ENCODE results near the gene SLC7A14. TPM values are rescaled to one million over a fixed set of nuclear protein-coding genes. Genes with fewer than 3 reads are reported as not detected.

Gene SLC7A14
- total RNA-seq, 1 donor from 2014 or later, result 0.32 TPM

DNA sequence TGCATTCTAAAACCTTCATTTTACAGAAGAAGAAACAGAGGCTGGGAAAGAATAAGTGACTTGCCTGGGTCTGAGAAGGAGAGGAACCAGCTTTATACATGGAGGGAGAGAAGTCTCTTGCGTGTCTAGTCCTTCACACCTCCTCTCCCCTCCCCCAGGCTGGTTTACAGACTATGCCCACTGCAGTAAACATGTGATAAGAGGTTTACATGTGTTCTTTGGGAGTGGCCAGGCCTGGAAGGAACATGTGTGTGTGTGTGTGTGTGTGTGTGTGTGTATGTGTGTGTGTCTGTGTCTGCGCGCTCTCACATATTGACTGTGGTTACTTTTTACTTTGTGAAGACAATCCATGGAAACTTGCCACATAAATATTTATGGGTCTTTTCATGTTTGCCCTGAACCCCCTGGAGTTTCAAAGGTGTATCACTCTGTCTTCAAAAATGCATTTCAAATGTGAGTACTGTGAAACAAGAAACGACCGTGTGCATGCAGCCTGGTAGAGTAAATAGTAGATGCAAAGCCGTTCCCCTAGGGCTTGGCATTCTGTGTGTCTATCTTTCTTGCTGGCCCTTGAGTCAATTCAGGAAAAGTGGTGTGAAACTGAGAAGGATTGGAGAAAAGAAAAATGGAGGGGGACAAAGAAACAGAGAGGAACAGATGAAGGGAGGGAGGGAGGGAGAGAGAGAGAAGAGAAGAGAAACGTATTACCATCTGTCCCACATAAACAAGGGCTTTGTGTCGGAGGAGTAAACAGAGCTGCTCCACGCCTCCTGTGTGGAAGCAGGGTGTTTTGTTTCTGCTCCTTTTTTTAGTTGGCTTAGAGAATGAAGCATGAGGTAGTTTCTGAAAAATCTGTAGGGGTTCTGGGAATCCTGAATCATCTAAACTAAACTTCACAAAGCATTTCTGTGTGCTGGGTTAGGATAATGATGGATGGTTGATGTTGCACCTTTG lies 115.5 kb downstream of the SLC7A14 start:
- DNase-seq (ENCODE audit: low spot score), result no peak

DNA sequence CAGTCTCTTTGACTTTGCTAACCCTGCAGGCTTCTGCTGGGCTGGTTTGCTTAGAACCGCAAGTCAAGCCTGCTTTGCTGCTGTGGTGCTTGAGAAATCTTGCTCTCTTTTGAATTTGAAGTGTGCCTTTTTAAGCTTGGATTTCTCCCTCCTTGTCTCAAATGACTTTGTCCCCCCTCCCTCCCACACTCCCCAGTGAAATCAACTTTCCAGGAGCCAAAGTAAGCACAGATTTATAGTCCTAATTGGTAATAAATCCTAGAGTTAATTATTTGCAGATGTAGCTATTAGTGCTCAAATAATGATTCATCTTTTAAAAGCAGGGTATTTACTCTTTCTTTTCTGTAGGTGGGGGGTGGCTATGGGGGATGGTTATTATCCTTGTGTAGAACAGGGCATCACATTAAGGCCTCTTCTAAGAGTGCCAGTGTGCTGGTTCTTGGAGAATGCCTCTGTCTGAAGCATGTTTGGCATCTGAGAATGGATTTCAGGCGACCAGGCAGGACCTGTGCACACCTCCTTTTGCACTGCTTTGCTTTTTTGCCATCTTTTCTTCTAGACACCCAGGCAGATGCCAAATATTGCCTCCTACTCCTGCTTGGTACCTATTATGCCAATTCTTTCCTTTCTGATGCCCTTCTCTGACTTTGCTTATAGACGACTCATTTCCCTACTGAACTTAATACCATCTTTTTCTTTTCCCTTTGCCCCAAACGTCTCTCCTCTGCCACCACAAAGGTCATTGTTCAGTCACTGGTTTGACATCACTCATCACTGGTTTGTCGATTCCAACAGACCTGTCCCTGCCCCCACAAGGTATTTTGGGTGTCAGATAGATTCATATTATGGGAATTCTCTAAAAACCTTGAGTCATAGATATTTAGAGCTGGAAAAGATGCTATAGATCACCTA lies 116.5 kb downstream of the SLC7A14 start:
- no peak for DNase-seq (ENCODE audit: low spot score)

DNA sequence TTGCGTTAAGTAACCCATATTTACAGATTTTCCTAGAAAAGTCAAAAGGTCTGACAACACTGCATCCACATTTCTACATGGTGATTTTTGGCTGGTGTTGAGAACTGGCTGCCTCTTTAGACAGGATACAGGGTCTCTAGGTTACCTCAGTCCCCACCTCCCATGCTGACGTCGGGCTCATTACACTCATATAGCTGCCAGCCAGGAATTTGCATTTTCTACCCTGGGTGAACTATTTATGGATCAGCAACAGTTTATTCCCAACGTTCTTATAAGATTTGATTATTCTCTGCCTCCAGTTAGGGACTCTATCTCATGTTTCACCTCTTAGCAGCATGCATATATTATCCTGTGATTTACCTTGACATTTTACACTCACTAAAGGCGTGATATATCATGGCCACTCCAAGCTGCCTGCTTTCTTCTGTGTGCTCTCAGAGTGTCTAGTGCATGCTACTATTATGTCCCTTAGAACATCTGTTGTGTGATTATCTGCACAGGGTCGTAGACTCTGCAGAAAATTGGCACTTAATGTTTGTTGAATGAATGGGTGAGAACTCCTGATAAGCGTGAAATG lies 118.2 kb downstream of the SLC7A14 start:
- no peak for DNase-seq (ENCODE audit: low spot score)

DNA sequence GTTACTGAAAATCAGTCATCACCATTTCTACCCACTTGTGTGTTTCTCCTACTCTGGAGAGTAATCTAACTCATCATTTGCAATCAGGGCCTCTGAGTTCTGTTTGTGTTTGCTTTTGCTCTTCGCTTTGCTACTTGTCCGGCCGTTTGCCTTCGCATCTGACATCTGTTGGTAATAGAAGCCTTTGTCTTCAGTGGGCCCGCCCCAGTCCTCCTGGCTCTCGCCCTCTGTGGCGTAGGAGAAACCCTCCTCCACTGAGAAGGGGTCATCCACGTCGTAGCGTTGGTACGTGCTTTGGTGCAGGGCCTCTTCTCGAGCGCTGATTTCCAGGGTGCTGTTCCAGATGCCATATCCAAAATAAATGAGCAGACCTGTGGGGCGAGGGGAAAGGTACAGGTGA lies 118.9 kb downstream of the SLC7A14 start:
- no peak for DNase-seq (ENCODE audit: low spot score)

DNA sequence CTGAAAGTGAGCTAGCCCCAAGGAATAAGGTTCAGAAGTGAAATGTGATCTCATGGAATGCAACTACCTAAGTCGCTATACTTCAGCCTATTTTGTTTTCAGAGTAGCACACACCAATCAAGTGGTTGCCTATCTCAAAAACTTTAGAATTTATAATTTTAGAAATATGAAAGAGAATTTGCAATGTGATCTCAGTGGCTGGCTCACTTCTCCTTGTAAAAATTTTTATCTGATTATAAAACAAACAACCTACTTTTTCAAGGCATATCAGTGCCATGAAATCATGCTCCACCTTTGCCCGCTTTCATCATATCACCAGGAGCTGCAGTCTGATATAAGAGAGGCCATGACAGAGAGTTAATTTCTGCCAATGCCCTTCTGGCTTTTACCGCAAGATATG lies 119.9 kb downstream of the SLC7A14 start:
- no peak for DNase-seq (ENCODE audit: low spot score)

DNA sequence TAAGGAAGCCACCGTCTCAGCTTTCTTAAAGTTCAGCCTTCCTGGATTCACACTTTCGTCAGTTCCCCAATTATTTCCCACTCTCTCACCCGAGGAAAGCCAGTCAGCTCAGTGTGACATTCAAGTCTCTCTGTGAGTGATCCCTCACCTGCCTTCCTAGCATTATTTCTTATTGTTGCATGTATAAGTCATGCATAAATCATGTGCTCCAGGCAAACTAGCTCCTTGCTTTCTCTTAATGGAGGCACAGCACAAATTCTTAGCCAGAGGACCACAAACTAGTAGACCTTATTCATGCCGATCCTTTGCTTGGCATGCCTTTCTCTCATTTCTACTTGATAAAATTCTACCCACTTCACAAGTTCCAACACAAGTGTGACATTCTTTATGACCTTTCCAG lies 122.9 kb downstream of the SLC7A14 start:
- DNase-seq (ENCODE audit: low spot score), result no peak

DNA sequence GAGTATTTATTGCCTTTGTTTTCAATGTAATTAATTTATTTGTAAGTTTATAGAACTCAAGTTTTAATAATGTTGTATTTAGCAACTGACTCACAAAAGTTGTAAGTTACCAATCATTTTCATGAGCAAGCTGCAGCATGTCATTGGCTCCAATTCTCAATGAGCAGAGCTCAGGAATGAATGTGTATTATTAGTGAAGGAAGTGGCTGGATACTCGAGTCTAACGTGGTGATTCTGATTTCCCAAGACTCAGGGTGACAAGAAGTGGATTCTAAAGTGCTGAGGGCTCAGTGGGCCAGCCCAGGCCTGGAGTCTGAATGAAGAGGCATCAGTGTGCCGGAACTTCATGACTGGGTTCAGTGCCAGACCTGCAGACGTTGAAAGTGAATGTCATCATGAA lies 127.6 kb downstream of the SLC7A14 start:
- DNase-seq (ENCODE audit: low spot score), result no peak

DNA sequence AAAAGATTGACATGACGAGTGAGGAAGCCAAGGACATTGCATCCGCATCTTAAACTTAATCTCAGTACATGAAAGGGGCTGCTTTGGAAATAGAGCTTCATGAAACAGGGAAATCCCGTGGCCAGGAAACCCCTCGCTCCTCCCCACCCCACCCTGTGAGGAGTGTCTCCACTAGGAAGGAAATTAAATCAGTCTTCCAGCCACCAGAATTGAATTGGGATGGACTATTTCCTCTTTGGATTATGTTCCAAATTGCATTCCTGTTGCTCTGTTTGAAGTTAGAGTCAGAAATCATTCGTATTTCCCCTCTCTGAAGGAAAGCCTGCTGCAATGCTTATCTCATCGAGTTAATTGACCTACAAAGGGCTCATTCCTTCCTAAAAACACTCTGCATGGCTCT lies 131.4 kb downstream of the SLC7A14 start:
- DNase-seq (ENCODE audit: low spot score), result no peak

DNA sequence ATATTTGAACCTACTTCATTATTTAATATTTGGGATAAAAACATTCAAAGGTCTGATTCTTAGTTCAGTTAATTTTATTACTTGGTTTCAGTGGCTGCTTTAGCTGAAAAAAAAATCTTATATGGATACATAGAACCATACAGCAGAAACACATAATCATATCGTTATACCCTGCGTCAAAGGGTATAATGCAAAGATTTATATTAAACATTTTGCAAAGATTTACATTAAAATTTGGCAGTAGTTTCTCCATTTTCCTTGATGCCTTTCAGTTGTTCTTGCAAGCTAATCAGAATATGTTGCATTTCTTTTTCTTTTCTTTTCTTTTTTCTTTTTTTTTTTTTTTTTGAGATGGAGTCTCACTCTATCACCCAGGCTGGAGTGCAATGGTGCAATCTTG lies 135.8 kb downstream of the SLC7A14 start:
- no peak for DNase-seq (ENCODE audit: low spot score)

DNA sequence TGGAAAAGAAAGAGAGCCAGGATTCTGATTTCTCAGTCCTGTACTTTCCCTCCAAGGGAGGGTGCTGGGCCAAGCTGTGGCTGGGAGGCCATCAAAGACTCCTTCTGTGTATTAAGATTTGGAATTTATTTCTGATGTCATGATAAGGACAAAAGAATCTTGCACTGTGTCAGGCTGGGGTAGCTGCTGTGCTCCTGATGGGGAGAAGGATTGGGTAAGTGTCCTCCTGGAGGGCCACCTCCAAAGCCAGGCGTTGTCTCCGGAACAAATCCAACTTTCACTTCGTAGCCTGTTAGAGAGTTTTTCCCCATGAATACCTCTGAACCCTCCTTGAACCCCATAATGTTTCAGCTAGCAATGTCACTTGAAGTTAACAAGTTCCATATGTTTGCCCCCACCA lies 137.3 kb downstream of the SLC7A14 start:
- DNase-seq (ENCODE audit: low spot score), result no peak

DNA sequence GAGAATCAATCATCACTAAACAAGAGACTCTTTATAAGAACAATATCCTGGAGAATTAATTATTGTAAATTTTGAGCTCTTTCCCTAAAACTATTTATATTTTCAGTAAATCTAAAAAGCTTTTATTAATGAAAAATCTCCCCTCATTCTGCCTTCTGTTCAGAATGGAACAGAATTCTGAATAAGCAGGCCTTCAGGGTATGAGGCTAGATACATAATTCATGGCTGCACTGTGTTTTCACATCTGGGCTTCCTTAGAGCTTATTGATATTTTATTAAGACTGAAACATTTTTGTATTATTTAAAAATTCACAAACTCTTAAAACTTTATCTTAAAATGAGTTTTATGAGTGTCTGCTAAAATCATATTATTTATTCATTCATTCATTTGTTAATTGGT lies 142.4 kb downstream of the SLC7A14 start:
- no peak for DNase-seq (ENCODE audit: low spot score)

DNA sequence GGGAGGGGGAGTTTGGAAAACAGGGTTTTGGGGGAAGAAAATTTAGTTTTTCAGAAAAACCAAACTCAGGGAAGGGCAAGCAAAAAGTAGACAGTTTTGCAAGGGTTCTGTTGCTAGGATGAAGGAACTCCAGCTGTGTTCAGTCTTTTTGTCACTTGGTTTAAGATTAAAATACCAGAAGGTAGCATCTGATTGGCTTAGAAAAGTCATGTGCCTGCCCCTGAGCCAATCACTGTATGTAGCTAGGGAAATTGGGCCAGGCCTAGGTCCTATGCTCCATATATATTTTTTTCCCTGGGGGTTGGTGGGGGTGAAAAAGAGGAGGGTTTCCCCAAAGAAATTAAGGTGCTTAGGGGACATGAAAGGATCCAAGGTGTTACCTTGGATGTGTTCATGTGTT lies 142.9 kb downstream of the SLC7A14 start:
- DNase-seq (ENCODE audit: low spot score), result no peak

DNA sequence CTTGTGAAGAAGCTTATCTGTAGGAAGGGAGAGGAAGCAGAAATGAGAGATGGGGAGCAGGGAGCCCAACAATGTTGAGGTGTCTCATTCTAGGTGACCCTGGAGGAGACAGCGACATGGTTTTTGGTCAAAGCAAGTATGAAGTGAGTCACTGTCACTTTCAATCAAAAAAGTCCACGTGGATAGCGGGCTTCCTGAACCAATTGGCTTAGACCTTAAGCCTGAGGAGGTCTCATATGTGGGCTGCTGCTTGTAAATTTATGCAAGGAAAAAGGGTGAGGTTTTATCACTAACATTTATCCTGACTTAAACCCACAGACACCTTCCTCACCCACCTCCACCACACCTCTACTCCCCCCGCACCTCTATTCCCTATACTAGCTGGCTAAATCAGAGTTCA lies 144.5 kb downstream of the SLC7A14 start:
- DNase-seq (ENCODE audit: low spot score), result no peak

DNA sequence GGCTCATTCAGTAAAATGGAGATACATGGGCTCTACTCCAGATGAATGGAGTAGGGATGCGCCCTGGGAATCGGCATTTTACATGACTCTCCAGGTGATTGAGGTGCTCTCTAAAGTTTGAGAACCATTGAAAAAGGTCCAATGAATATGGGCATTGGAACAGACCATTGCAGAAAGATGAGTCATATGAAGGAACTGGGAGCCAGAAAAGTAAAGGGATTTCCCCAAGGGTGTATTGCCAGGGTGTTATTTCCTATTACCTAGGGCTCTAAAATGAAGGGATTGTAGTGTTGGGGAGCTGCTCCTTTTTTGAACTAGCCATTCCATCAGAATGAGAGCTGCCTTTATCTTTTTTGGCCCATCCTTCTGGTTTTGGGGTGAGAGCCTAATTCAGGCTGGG lies 145.5 kb downstream of the SLC7A14 start:
- no peak for DNase-seq (ENCODE audit: low spot score)

DNA sequence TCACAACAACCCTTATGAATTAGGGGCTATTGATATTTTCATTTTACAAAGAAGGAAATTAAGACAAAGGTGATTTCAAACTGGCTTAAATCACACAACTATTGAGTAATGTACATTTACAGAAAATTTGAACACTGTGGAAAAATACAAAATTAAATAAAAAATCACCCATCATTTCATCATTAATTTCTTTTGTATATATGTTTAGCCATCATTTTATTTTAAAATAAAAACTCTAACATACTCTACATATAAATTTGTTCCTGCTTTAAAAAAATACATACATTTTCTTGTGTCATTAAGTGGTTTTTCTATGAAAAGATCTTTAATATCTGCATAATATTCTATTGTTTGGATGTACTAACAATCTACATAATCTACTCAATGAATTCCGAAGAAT lies 147.0 kb downstream of the SLC7A14 start:
- DNase-seq (ENCODE audit: low spot score), result no peak

DNA sequence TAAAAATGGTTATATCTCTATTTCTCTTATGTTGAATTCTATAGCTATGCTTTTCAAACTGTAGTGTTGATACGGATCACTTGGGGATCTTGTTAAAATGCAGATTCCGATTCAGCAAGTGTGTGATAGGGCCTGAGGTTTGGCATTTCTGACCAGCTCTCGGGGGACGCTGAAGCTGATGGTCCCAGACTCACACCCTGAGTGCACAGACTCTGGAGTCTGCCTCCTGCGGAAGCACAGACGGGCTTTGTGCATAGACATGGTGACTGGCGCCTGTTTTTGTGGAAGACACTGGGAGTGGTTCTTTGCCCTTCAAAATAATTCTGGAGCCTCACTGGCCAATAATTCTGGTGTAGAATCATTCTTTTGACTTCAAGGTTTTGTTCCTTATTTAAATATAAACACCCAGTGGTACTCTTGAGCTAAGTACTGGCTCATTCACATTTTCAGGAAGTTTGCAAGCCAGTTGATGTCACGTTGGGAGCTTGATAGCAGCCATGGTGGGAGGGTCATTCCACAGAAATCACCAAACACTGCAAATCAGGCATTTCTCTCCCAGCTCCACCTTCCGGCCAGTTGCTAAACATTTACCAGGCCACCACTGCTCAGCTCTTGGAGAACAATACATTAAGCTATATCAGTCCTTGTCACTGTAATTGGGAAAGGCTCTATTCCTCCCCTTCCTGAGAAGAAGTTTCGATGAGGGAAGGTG lies 148.0 kb downstream of the SLC7A14 start:
- DNase-seq (ENCODE audit: low spot score), result no peak

DNA sequence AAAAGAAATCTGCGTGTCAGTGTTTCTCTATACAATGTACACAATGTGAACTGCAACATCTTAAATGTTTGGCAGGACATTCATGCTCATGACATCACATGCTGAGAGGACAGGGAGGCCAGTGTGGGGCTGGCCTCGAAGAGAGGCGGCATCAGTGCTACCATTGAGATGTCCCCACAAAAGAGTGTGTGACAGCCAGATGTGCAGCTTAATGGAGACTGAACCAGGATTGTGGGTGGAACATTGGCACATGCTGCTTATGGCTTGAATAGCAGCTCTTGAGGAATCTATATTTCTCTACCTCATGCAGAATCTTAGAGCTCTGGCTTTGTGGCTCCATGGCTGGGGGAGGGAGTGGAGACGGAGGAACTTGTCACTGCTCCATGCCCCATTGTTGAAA lies 148.7 kb downstream of the SLC7A14 start:
- no peak for DNase-seq (ENCODE audit: low spot score)

DNA sequence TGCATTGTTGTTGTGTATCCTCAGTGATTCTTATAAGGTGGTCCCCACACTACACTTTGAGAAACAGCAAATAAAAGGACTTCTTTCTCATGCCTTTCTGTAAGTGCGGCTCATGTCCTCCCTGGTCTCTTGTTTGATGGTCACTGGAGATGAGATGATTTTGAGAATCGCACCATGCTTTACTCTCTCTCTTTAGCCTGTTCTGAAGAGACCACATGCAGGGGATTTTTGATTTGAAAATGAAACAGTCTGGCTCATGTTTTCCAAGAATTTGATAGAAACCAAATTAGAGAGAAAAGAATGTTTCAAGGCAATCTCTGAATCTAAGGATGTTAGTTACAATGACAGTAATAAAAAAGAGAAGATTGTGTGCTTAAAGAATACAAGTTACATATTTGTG lies 149.2 kb downstream of the SLC7A14 start:
- no peak for DNase-seq (ENCODE audit: low spot score)

DNA sequence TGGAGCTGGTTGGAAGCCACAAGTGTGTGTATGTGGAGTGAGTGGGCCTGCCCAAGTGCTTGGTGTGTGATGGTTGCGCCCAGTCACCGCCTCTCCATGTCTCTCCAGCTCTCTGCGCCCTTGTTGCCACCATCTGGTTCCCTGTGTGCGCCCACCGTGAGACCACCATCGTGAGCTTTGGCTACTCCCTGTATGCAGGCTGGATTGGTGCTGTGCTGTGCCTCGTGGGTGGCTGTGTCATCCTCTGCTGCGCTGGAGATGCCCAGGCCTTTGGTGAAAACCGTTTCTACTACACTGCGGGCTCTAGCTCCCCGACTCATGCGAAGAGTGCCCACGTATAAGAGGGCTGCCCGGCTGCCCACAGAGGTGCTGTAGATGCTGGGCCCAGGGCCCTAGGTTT lies 153.5 kb downstream of the SLC7A14 start:
- DNase-seq (ENCODE audit: low spot score), result no peak

DNA sequence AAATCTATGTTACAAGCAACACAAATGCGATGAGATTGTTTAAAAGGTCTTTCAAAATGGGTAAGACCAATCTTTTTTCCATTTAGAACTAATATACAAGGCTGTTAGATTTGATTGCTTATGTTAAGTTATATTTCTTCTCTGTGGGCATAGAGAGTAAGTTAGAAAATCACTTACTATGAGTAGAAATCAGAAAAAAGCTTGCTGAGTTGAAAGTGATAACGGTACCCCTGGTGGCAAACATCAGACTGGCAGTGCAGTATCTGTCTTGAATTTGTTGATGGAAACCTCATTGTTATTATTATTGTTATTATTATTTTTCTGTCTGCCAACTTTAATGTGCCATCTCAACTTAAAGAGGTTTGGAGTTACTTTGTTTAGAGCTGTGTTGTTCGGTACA lies 154.8 kb downstream of the SLC7A14 start:
- DNase-seq (ENCODE audit: low spot score), result no peak

DNA sequence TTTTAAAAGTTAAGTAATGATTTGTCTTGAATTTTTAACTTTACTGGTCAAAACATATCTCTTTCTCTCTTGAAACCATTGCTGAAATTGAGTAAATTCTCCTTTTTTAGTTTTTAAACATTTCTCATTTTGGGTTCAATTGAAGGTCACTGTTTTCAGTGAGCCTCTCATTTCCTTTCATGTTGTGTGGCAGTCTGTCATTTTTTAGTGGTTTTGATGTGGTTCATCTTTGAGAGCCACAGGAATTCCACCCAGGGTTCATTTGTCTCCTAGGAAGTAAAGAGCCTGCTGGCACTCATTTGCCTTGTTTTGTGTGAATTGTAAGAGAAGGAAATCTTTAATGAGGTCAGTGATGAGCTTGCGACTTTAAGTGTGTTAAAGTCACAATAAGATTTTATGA lies 156.8 kb downstream of the SLC7A14 start:
- no peak for DNase-seq (ENCODE audit: low spot score)

DNA sequence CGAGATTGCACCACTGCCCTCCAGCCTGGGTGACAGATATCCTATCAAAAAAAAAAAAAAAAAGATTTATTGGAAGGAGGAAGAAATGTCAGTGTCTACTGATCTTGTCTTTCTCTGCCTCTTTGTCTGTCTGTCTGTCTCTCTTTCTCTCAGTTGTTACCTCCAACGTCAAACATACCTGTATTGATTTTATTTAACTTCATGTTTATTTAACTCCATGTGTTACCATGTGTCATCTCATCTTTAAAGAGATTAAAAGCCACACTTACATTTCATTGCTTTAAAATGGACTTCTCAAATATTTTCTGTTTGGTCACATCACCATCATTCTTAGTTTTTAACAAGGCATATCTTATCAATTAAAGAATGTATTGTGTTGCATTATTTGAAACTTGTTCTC lies 157.8 kb downstream of the SLC7A14 start:
- no peak for DNase-seq (ENCODE audit: low spot score)
